AG08395 (cell line): ENCODE measurements around the gene SLC35B2.

Source experiments
- DNase-seq: peaks from one replicate; pipeline ENCODE4 v3.0.0; 2012; ENCODE audit warnings: mixed read lengths, low spot score

Gene SLC35B2, protein sequence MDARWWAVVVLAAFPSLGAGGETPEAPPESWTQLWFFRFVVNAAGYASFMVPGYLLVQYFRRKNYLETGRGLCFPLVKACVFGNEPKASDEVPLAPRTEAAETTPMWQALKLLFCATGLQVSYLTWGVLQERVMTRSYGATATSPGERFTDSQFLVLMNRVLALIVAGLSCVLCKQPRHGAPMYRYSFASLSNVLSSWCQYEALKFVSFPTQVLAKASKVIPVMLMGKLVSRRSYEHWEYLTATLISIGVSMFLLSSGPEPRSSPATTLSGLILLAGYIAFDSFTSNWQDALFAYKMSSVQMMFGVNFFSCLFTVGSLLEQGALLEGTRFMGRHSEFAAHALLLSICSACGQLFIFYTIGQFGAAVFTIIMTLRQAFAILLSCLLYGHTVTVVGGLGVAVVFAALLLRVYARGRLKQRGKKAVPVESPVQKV

DNA sequence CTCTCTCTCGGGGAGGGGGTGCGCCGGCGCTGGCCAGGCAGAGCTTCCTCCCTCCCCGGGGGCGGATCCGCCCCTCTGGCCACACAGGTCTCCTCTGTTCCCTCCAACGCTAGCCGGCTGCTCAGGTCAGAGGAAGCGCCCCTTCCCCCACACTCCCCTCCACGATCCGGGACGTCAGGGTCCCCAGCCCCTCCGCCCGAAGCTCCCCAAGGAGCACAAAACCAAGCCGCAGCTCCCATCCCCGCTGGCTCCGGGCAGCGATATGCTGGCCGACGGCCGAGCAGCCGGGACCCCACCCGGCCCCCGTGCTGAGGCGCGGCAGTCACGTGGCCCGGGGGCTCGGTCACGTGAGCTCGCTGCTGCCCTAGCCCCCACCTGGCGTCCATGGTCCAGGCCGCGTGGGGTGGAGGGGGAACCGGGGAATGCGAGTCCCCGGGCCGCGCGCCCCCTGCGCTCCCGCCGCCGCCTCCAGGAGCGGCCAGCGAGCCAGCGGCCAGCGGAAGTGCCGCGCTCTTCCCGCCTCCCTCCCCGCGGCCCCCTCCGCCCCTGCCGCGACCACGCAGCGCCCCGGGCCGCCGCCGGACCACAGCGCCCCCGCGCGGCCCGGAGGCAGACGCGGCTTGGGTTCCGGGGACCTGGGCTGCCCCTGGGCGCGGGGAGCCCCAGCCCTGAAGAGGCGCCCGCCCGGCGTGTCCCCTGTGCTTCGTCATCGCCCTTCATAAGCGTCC is at the start of gene SLC35B2:
Gene SLC35B2 (minus strand): TSS at position 504 of the 728 bp plus-strand sequence. CDS start 118 bp downstream, at position 386.
- peak; percentile 88 for DNase-seq

DNA sequence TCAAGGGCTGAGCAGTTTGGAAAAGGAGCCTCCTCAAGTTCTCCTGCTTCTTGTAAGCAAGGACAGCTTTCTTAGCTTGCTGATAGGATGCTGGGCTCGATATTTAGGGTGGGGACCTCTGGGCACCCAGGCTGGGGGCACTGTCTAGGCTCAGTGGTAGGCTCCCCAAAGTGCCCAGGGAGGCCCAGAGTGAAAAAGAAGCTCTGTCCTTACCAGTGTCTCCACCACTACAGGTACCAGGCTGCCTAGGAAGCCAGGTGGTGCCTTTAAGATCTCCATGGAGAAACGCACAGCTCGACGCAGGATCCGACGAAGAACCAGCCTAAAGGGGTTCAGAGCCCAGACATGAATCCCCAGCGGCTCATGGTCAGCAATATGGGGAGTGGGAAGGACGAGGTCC is 49.4 kb upstream of the SLC35B2 start:
- DNase-seq = no peak

DNA sequence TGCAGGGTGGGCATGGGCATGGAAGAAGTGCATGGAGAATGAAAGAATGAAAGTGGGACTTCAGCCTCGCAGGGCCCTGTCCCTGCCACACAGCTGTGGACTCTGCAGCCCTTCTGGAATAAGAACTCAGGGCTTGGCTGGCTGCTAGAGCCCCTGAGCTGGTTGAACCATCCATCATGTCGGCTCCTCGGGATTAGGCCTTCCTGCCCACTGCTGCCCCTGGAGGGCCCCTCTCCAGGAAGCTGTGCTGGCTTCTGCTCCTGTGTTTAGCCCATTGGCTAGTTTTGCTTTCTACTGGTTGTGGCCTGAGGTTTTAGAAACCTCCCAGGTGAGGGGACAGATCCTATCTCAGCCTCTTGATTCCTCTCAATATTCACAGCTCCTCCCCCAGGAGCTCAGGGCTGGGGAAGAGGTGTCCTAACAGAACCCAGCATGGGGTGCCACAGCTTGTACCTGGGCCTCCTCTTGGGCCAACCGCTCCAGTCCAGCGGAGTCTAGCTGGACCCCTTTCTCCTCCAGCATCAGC is 47.9 kb upstream of the SLC35B2 start:
- DNase-seq = no peak

DNA sequence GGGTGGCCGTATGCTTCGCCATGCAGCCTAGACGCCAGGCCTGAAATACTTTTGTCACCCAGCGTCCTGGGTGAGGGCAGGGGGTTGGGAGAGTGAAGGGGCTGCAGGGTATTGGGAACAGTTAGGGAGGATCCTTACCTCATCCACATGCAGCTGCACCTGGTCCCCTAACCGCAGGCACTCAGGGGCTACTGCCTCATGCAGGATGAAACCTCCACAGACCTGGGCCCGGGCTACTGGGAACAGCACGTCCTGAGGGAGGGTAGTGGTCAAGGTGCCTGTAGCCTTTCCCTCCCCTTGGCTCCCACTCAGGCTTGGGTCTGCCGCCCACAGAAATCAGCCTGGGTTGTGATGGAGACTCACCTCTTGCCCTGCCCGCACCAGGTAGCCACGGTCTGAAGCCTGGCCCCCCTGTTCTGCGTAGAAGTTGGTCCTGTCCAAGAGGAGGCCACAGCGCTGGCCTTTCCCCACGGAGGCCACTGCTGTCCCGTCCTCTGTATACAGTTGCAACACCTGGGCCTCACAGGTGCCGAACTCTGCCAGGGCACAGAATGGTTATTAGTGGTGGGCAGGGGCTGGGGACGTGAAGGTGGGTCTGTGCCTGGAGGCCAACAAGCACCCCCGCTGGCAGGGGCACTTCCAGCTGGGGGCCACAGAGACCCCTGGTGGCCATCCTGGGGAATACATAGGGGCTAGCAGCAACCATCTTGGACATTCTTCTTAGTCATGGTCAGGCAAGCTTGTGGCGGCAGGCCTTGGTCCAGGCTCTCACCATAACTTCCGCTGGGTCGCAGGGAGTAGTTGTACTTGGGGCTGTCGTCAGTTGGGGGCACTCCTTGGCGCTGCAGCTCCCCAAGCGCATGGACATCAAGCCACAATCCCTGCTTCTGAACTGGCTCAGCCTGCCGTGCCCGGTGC is 47.2 kb upstream of the SLC35B2 start:
- DNase-seq = peak; percentile 48

DNA sequence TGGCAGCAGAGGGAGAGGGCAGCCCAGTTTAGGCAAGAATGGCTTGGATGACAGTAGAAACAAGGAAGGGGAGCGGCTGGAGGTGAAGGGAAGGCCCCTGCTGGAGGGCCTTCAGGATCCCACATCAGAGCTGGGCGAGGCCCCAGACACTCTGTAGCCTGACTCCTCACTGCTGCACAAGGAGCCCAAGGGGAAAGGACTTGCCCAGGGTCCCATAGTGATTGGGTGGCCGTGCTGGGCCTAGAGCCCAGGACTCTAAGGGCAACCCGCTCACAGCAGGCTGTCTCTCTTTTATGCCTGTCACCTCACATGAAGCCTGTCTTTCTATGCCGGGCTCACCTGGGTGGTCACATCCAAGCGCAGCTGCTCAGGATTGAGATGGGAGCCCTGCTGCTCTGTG is 46.5 kb upstream of the SLC35B2 start:
- no peak for DNase-seq

DNA sequence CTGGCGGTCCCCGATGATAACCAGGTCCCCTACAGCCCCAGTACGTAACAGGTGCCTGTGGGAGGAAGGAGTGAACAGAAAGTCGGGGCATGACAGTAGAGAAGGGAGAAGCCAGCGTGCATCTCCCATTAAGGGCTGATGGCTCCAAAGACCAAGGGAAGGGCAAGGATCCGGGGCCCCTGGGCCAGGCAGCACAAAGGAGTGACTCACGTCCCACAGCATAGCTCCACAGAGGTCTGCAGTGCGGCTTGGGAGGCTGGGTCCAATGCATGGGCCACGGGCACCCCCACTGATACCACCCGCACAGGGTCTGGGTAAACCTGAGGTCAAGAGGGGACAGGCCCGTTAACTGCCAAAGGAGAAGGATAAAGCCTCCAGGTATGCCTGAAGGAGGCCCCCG is 45.5 kb upstream of the SLC35B2 start:
- no peak for DNase-seq

DNA sequence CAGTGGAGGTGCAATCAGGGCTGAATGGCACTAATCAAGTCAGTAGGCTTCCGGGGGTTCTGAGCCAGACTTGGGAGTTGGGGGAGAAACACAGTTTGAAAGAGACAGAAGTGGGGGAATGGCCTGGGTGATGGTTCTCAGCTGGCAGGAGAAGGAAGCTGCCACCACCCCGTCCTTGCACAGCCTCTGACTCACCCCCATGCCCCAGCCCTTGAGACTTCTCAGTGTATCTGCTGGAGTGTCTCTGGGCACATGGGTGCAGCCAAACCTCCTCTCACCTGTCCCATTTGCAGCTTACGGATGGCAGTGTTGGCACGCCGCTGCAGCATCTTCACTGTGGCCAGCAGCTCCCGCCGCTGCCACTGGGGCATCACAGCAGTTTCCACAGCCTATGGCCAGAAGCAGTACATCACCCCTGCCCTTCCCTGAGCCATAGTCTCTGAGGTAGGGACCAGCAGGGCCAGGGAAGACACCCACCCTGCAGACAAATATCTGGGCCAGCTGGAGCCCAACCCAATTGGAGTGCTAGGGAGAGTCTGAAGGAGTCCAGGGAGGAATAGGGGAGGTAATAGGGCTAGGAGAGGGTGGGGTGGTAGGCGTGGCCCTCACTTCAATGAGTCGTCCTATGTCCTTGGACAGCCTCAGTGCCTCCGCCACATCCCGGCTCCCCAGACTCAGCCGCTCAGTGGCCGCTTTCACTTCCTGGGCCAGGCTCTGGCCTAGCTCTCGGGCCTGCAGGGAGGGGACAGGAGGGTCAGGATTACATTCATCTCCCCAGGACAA is 44.6 kb upstream of the SLC35B2 start:
- DNase-seq = no peak

DNA sequence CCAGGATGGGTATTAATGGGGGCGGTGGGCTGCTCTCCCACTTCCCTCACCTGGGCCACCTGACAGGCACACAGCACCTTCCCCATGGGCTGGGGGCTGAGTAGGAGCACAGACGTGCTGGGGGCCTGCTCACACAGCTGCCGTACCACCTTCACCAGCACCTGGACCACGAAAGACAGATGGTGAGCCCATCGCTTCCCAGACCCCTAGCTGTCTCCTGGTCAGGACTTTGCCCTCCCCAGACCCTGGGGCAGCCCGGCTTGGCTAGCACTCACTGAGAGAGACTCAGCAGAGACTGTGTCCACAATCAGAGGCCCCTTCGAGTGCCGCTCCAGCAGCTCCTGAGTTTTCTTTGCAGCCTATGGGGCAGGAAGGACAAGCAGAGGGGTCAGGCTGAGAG is 43.8 kb upstream of the SLC35B2 start:
- no peak for DNase-seq

DNA sequence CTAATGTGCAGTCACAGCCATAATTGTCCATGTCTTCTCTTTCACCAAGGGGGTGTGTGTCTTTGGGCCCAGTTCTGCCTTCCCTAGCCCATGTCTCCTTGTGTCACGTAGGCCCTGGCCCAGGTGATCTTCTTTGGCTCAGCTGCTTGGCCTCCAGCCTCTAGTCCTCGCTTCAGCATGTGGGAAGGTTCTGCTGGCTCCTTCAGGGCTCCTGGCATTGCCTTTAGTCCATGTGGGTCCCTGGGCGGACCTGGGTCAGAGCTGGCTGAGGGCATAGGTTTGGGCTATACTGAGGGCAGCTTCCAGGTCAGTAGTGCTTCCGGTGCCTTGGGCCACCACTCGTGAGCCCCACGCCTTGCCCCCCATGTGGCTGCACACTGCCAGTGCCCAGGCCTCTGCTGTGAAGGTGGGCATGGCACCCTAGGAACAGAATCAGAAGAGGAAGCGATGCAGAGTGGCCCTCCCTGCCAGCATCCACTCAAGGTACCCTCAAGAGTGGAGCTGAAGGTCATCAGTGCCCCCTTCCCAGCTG is 43.0 kb upstream of the SLC35B2 start:
- no peak for DNase-seq

DNA sequence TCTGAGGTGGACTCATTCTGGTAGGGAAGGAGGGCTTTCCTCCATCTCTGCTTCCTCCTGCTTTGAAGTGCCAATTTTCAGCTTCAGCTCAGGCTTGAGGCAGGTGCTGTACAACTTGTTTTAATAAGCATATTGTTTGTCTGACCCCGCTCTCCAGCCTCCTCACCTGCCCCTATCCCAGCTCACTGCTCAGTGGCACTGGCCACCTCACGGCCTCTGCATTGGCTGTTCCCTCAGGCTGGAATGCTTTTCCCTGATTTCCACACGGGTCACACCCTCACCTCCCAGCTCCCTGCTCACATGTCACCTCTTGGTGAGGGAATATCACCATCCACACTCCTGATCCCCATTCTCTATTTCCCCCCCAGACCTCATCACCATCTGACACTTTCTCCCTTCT is 41.5 kb upstream of the SLC35B2 start:
- no peak for DNase-seq

DNA sequence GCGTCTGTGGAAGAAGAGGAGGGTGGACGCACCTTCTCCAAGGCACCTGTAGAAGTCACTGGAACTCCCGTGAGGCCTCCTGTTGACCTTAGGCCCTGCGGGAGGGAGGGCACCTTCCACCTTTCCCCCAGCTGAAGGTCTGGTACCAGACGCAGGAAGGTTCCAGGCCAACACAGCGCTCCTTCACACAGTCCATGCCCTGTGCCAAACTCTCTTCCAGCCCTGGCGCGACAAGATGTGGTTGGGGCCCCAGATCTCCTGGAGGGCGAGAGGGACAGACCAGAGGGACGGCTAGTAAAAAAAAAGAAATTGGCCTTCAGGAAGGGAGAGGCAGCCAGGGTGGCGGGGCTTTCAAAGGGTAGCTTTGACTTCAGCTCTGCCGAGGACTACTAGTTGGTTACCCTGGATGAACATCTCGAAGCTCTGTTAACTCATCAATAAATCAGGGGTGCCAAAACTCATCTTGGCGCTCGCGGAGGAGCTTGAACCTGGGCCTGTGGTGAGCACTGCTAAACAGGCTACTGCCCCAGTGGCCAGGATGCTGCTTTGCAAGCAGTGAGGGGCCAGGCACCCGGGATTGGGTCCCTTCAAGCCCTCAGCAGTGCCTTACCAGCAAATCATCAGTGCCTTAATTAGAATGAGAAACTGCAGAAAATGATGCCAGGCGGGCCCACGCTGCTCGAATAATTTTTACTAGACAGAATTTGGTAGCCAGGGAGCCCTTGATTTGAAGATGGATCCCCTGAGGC is 40.9 kb upstream of the SLC35B2 start:
- no peak for DNase-seq

DNA sequence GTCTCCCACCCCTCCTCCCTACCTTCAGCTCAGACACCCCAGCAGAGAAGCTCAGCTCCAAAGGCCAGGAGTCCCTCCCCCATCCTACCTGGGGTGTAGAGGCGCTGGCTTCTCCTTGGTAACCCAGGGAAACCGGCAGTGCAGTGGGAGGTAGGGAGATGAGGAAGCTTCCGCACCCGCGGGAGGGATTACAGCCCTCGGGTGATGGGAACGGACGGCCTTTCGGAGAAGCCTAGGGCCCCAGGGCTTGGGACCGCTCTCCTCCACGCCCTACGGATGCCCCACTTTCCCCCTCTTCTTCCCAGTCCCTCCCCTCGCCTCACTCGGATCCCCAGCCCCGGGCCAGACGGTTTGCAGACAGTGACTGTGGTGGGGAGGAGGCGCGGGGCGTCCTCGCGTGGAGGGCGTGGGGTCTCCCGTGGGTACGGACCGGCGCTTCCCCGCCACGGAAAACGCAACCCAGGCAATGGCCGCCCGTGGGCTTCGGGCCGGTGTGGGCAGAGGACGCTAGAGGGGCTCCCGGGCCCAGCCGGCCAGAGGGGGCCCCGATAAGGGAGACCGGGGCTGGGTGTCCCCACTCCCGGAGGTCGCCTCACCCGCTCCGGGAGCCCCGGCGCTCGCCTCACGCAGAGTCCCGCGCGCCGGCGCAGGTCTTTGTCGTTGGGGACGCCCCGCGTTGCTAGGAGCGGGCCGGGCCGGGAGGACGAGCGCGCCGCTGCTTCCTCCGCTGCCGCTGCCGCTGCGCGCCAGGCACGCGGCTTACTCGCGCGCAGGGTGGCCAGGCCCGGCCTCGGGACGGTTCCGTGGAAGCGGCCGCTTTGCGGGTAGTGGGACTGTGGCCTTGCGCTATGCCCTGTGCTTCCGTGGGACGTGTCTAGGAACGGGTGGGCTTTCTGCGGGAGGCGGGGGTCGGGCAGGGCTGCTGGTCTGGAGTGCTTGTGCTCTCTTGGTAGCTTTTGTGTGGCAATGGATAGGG is 40.0 kb upstream of the SLC35B2 start:
- peak; percentile 55 for DNase-seq

DNA sequence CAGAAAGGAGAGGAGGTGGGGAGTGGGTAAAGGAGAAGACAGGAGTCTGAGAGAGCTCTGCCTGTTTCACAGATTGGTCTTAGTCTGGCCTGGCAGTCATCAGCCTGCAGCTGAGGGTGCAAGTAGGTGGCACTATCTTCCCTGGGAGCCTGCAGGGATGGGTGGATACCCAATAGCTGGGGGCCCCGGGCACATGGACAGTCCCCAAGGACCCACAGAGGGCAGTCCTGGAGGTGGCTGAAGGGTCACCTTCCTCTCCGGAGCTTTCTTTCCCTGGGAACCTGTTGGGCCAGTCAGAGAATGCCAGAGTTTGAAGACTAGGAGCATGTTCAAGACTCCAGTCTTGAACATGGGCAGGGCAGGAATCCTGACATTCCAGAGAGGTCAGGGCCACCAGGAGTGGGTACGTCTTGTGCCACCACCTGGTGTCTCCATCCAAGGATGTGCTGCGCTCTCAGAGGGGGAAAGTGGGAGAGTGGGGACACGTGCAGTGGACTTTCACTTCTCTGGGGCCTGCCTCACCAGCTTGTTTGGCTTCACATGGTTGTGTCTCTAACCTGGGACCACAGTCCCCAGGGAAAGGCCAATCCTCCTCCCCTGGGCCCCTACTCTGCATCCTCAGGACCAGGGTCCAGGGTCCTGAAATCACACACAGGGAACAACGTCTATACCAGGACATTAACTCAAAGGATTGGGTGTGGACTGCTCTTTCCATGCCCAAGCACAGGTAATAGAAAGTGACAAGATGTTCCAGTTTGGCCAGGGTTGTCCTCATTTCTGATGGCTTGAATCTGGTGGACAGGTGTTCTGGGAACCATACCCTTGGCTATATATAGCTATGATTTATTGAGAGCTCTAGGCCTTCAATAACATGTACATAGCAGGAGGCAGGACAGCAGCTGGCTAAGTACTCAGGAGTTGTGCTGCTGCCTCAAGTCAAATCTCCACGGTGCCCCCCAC is 37.8 kb upstream of the SLC35B2 start:
- no peak for DNase-seq

DNA sequence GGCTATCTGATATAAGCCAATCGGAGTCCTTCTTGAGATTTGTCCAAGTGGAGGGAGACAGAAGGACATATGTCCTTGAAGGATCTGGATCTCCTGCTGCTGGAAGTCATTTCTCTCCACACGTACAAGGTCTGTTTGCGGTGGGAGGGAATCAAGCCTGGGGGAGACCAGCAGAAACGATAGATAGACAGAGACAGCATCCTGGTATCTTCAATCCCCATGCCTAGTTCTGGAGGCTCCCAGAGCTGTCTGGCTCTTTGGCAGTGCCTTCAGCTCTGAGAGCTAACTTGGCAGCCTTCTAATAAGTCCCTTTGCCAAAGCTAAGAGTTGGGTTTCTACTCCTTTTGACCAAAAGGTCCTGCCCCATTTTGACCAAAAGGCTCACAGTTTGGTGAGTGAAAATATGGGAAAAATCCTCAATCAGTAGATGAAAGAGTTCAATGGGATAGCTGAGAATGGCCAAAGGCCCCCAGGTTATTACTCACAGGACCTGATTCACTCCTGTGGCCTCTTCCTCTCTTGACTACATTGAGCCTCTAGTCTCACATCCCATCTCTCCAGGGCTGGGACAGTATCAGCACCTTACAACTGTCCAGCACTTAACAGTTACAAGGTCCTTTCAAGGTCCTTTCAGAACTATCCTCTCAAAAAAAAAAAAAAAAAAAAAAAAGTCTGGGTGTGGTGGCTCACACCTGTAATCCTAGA is 35.5 kb upstream of the SLC35B2 start:
- DNase-seq = no peak

DNA sequence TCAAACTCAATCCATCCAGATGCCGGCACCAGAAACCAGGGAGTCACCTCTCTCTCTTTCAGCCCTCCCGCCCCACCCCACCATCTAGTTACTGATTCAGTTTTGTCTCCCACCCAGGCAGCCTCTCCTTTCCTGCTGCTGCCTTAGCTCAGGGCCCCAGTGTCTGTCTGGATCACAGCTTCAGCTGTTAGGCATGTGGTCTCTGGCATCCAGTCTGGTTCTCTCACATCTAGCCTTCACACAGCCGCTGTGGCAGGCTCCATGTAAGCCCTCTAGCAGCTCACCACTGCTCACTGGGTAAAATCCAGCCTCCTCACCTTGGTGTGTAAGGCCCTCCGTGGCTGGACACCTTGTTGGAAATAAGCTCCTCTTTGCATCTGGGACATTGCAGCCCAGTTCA is 34.5 kb upstream of the SLC35B2 start:
- DNase-seq = no peak

DNA sequence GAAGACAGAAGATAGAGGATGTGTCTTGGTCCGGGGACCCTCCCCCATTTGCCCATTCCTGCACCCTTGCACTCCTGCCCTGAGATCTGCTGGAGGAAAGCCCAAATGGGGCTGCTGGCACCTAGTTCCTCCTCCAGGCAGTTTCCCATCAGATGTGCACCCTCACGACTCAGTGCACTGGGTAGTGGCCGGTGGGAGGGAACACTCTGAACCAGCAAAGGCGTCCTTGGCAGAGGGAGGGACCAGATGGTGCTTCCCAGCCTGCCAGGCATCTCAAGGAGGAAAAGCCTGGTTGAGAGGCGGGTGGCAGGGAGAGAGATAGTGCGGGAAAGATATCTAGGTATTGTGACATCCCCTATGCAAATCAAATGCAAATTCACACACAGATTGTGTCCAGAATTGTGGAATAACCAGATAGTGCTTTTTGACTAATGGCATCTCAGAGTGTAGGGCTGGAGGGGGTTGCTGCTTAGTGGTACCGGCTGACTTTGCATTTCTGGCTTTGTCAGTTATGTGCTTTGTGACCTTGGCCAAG is 32.5 kb upstream of the SLC35B2 start:
- no peak for DNase-seq

DNA sequence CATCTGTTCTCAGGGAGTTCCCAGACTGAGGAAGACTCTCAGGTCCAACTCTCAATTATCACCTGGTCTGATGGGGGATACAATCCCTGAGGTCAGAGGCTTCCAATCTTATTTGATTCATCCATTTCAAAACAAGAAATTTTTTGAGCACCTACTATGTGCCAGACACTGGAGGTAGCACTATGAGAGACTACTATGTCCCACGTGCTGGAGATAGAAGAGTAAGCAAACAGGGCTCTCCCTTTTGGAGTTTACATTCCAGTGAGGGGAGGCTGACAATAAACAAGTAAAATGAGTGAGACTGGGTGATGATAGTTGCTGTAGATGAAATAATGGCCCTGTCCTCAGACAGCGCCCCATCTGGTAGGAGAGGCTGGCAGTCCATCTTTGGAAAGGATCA is 29.4 kb upstream of the SLC35B2 start:
- DNase-seq = no peak
